ENCODE results near the gene SLC39A11. TPM values are rescaled to one million over a fixed set of nuclear protein-coding genes. Genes with fewer than 3 reads are reported as not detected.
A peak's percentile ranks its signal among the peaks of the same experiment; 100 is the strongest.

SLC39A11 gene
- polyA plus RNA-seq, 3 donors, result 16.6 to 27.9 (median 26.6) TPM

DNA sequence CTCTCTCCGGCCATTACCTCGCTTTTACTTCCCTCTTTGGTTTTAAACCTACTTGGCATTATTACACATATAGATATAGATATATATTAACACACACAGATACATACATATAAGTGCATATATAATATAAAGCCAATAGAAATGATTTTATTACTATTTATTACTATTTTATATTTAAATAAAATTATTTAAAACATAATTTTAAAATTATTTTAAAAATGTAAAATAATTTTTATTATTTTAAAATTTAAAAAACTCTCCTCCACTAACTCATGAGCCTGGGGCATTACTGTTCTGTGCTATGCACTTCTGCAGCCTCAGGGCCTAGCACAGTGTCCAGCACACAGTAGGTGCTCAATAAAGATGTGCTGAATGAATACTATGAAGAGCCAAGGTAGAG is 200.9 kb downstream of the SLC39A11 start:
- Histone ChIP-seq H3K9me3 (replicated peaks in 1 of 2; ENCODE audit: control insufficient read depth in 1 of 2, insufficient read depth in 1 of 2, low read length in 2 of 2) (no peaks in the 10 kb centered on the region), H3K27ac (ENCODE audit: low read depth in 1 of 2, low read length in 2 of 2) (no peak overlapping the region), H3K27me3 (ENCODE audit: control insufficient read depth in 2 of 2, insufficient read depth in 2 of 2, low read length in 2 of 2) (no peaks in the 10 kb centered on the region), H3K4me3 (replicated peaks in 1 of 3; ENCODE audit: low read depth in 2 of 3, low read length in 3 of 3) (no peak overlapping the region), H3K9ac (ENCODE audit: insufficient read depth, low read length, poor library complexity, severe bottlenecking) (no peak overlapping the region), H4K20me1 (ENCODE audit: insufficient read depth, low read length) (no peaks in the 10 kb centered on the region), H3K4me1 (ENCODE audit: control insufficient read depth in 1 of 2, insufficient read depth in 2 of 2, low read length in 2 of 2) (no peaks in the 10 kb centered on the region), H3K79me2 (ENCODE audit: insufficient read depth, low read length) (no peaks in the 10 kb centered on the region), H2AFZ (ENCODE audit: insufficient read depth, low read depth, low read length, poor library complexity, severe bottlenecking) (no peak overlapping the region), H3K36me3 (replicated peaks in 1 of 2; ENCODE audit: control insufficient read depth in 1 of 2, insufficient read depth in 2 of 2, low read length in 2 of 2) (peaks cover 19 to 52% of the 10 kb centered on the region in 2 donors), H3K4me2 (replicated peaks; ENCODE audit: extremely low read depth, low read length, poor library complexity, severe bottlenecking) (no peak overlapping the region)
- Mint-ChIP-seq H3K9me3 (peaks cover 0 to 2% (median 0%) of the 10 kb centered on the region in 7 donors), H3K4me3 (no peak overlapping the region), H3K27me3 (ENCODE audit: low read depth in 3 of 3) (no peaks in the 10 kb centered on the region), H3K27ac (no peak overlapping the region), H3K36me3 (peaks cover 53 to 70% of the 10 kb centered on the region in 2 donors), H3K4me1 (peaks cover 2% of the 10 kb centered on the region)
- WGBS (ENCODE audit: insufficient coverage), result no CpG with 5 or more reads among the region's 2 CpGs
- intact Hi-C loops (cut with micrococcal nuclease), result no loop called here
- TF ChIP-seq CTCF (IDR thresholded peaks at IDR 0.05), result no peak
- no peak for DNase-seq

DNA sequence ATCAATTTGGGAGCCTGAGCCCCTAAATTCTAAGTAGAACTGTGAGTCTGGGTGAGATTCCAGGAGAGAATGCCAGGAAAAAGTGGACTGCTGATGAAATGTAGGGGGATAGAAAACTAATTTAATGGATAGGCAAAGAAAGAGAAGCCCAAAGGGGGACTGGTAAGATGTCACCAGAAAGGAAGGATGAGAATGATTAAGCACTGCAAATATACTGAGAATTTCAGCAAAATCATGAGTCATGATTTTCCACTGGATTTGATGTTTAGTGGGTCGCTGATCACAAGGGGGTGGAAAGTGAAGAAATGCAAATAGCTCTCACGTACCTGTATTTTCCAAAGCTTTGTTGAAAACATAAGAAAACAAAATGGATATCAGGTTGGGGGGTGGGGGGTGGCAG is 201.8 kb downstream of the SLC39A11 start:
- H3K36me3 Mint-ChIP-seq, result peaks cover 62 to 79% of the 10 kb centered on the region in 2 donors
- Histone ChIP-seq H3K27ac (ENCODE audit: low read depth in 1 of 2, low read length in 2 of 2) (no peak overlapping the region), H4K20me1 (ENCODE audit: insufficient read depth, low read length) (no peaks in the 10 kb centered on the region), H3K9ac (ENCODE audit: insufficient read depth, low read length, poor library complexity, severe bottlenecking) (no peak overlapping the region), H3K27me3 (ENCODE audit: control insufficient read depth in 2 of 2, insufficient read depth in 2 of 2, low read length in 2 of 2) (no peaks in the 10 kb centered on the region), H3K4me2 (replicated peaks; ENCODE audit: extremely low read depth, low read length, poor library complexity, severe bottlenecking) (no peak overlapping the region), H3K79me2 (ENCODE audit: insufficient read depth, low read length) (no peaks in the 10 kb centered on the region), H3K4me3 (replicated peaks in 1 of 3; ENCODE audit: low read depth in 2 of 3, low read length in 3 of 3) (no peak overlapping the region), H3K4me1 (ENCODE audit: control insufficient read depth in 1 of 2, insufficient read depth in 2 of 2, low read length in 2 of 2) (no peaks in the 10 kb centered on the region), H3K36me3 (replicated peaks in 1 of 2; ENCODE audit: control insufficient read depth in 1 of 2, insufficient read depth in 2 of 2, low read length in 2 of 2) (peaks cover 19 to 55% of the 10 kb centered on the region in 2 donors), H2AFZ (ENCODE audit: insufficient read depth, low read depth, low read length, poor library complexity, severe bottlenecking) (no peak overlapping the region), H3K9me3 (replicated peaks in 1 of 2; ENCODE audit: control insufficient read depth in 1 of 2, insufficient read depth in 1 of 2, low read length in 2 of 2) (no peaks in the 10 kb centered on the region)
- DNase-seq, result no peak
- no peak overlapping the region for H3K4me3 Mint-ChIP-seq
- 100% methylated on average over 1 of the region's 2 CpGs for WGBS (ENCODE audit: insufficient coverage)
- H3K4me1 Mint-ChIP-seq, result no peaks in the 10 kb centered on the region
- H3K9me3 Mint-ChIP-seq, result peaks cover 0 to 2% (median 0%) of the 10 kb centered on the region in 7 donors
- no peaks in the 10 kb centered on the region for H3K27me3 Mint-ChIP-seq (ENCODE audit: low read depth in 3 of 3)
- no peak for TF ChIP-seq CTCF (IDR thresholded peaks at IDR 0.05)
- intact Hi-C loops (cut with micrococcal nuclease), result no loop called here
- H3K27ac Mint-ChIP-seq, result peak overlapping the region in 1 of 7 donors; percentile 15
